Fibroblast of lung (primary cell): ENCODE data around the gene NELFB. TPM values are rescaled to one million over a fixed set of nuclear protein-coding genes. Genes with fewer than 3 reads are reported as not detected.

Experiments
- DNase-seq, 2 donors: peaks; one replicate each; pipeline versions ENCODE4 v3.0.0 to v3.0.0-alpha.2; 2010; ENCODE audit warnings: low read depth in 2 of 2
- H2AFZ ChIP-seq: 2 replicates; pipeline ENCODE4 v1.5.1; 2012; ENCODE audit warnings: low read length, control low read depth, inconsistent platforms
- H3K27ac ChIP-seq: 2 replicates; pipeline ENCODE4 v1.5.1; 2011; ENCODE audit warnings: low read length, control low read depth; ENCODE audit not compliant: insufficient read depth
- H3K27me3 ChIP-seq: 2 replicates; pipeline ENCODE4 v1.5.1; 2011; ENCODE audit warnings: mild to moderate bottlenecking, low read length; ENCODE audit not compliant: control insufficient read depth, insufficient read depth
- H3K36me3 ChIP-seq: 2 replicates; pipeline ENCODE4 v1.5.1; 2011; ENCODE audit warnings: low read length; ENCODE audit not compliant: control insufficient read depth, insufficient read depth
- H3K4me1 ChIP-seq: 2 replicates; pipeline ENCODE4 v1.5.1; 2011; ENCODE audit warnings: low read length; ENCODE audit not compliant: control insufficient read depth, insufficient read depth; ENCODE audit errors: extremely low read depth
- H3K4me2 ChIP-seq: 2 replicates; pipeline ENCODE4 v1.5.1; 2011; ENCODE audit warnings: low read length, control low read depth; ENCODE audit not compliant: insufficient read depth; ENCODE audit errors: extremely low read depth
- H3K4me3 ChIP-seq, 4 experiments: fragments of 200-600 bp in 1 of 4; sonication (generic) in 1 of 4; replicated peaks in 1 of 4; 2 replicates each; pipeline ENCODE4 v1.5.1; 2011 to 2016; ENCODE audit warnings: low read length in 4 of 4, low read depth in 3 of 4, mild to moderate bottlenecking in 3 of 4, control low read depth in 2 of 4, inconsistent platforms in 1 of 4, mixed read lengths in 1 of 4; ENCODE audit not compliant: insufficient read depth in 1 of 4; ENCODE audit errors: control extremely low read depth in 1 of 4
- H3K79me2 ChIP-seq: 2 replicates; pipeline ENCODE4 v1.5.1; 2012; ENCODE audit warnings: mild to moderate bottlenecking, low read length, inconsistent platforms; ENCODE audit not compliant: control insufficient read depth, insufficient read depth
- H3K9ac ChIP-seq: 2 replicates; pipeline ENCODE4 v1.5.1; 2011; ENCODE audit warnings: mild to moderate bottlenecking, low read length, control low read depth; ENCODE audit not compliant: insufficient read depth
- H3K9me3 ChIP-seq: 2 replicates; pipeline ENCODE4 v1.5.1; 2012; ENCODE audit warnings: low read depth, low read length; ENCODE audit not compliant: control insufficient read depth, insufficient read depth
- H4K20me1 ChIP-seq: 2 replicates; pipeline ENCODE4 v1.5.1; 2011; ENCODE audit warnings: low read length; ENCODE audit not compliant: control insufficient read depth, insufficient read depth; ENCODE audit errors: extremely low read depth
- EZH2 ChIP-seq: IDR thresholded peaks from 2 replicates; pipeline ENCODE4 v1.5.1; 2012; ENCODE audit warnings: low read length, control low read depth, mild to moderate bottlenecking; ENCODE audit errors: missing control alignments
- polyA plus RNA-seq, 2 donors: library from polyadenylated mRNA; depleted of rRNA in 1 of 2; stranded (reverse) in 1 of 2; unstranded in 1 of 2; fragments of >200 nt; gene quantifications; 2 replicates each; pipeline ENCODE4 v1.2.1, GENCODE V29; 2011 to 2012; ENCODE audit warnings: missing spikeins in 1 of 2
- total RNA-seq: library from RNA; depleted of rRNA; stranded (reverse); fragments of >200 nt; gene quantifications from 2 replicates; pipeline ENCODE4 v1.2.1, GENCODE V29; 2014
- TF ChIP-seq, protein P1 (sequence below), 2 donors: IDR thresholded peaks in 1 of 2; conservative IDR thresholded peaks in 1 of 2; 1 replicate in 1 of 2; 2 replicates in 1 of 2; pipeline ENCODE4 v1.5.1; 2011 to 2012; ENCODE audit warnings: low read length in 2 of 2, control low read depth in 1 of 2, inconsistent platforms in 1 of 2, low read depth in 1 of 2, mild to moderate bottlenecking in 1 of 2

NELFB gene
- total and polyA plus RNA-seq, 2 donors (not counting 1 experiment from before 2014, with no cell fraction given) = 23.5 to 50.0 TPM

DNA sequence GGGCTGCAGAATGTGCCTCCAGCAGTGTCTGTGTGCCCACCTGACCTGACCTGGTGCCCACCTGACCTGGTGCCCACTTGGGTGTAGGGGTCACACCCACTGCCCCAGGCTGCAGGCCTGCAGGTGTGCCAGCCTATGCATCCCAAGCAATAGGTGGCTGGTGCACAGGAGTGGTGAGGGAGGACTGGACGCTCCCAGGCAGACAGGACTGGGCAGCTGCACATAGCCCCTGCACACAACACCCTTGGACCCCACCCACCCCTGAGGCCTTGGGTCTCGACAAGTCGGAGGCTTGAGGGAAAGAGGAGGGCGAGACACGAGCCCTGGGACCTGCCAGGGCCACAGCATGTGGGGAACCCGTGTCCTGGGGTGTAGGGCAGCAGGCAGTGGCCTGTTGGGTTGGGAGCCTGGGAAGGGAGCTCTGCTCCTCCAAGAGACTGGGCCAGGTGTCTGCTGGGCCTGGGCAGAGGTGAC lies 57.8 kb downstream of the NELFB start:
- Histone ChIP-seq H2AFZ (no peak overlapping the region), H3K9me3 (no peaks in the 10 kb centered on the region), H3K79me2 (no peaks in the 10 kb centered on the region), H3K4me2 (no peak overlapping the region), H3K4me3 (no peak overlapping the region), H3K4me1 (no peaks in the 10 kb centered on the region), H3K36me3 (no peaks in the 10 kb centered on the region), H3K27ac (no peak overlapping the region), H3K9ac (no peak overlapping the region), H4K20me1 (no peaks in the 10 kb centered on the region), H3K27me3 (no peaks in the 10 kb centered on the region)
- TF ChIP-seq EZH2 = no peak
- TF ChIP-seq, protein P1, sequence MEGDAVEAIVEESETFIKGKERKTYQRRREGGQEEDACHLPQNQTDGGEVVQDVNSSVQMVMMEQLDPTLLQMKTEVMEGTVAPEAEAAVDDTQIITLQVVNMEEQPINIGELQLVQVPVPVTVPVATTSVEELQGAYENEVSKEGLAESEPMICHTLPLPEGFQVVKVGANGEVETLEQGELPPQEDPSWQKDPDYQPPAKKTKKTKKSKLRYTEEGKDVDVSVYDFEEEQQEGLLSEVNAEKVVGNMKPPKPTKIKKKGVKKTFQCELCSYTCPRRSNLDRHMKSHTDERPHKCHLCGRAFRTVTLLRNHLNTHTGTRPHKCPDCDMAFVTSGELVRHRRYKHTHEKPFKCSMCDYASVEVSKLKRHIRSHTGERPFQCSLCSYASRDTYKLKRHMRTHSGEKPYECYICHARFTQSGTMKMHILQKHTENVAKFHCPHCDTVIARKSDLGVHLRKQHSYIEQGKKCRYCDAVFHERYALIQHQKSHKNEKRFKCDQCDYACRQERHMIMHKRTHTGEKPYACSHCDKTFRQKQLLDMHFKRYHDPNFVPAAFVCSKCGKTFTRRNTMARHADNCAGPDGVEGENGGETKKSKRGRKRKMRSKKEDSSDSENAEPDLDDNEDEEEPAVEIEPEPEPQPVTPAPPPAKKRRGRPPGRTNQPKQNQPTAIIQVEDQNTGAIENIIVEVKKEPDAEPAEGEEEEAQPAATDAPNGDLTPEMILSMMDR (conservative IDR thresholded peaks at IDR 0.05 in 1 of 2, IDR thresholded peaks at IDR 0.05 in 1 of 2; ENCODE audit: low read depth in 1 of 2, low read length in 2 of 2) = no peak
- no peak for DNase-seq

DNA sequence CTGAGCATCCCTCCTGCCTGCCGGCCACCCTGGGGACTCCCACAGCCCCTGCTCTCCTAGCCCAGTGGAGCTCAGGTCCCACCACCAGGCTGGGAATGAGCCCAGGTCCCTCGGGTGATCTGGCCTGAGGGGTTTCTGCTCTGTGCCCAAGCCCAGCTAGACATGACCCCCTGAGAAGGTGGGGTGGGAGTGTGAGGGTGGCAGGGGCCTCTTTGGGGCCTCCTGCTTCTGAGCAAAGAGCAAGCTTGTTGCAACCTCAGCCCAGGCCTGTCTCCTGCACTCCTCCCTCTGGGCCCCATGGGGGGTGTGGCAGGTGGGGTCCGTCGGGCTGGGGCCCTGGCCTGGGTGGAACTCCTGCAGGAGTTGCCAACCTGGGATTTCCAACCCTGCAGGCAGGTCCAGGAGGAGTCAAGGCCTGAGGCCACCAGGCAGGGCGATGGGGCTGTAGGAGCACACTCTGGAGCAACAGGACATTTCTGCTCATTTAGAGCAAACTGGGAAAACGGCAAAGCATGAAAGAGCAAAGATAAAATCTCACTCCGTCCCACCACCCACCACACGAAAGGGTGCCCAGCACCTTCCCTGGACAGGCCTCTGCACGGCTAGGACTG lies 58.3 kb downstream of the NELFB start:
- DNase-seq = no peak
- no peaks in the 10 kb centered on the region for H3K79me2 ChIP-seq
- TF ChIP-seq EZH2 = no peak
- H3K4me3 ChIP-seq = no peak overlapping the region
- H3K4me2 ChIP-seq = no peak overlapping the region
- H3K27me3 ChIP-seq = no peaks in the 10 kb centered on the region
- H4K20me1 ChIP-seq = no peaks in the 10 kb centered on the region
- H2AFZ ChIP-seq = no peak overlapping the region
- H3K9me3 ChIP-seq = no peaks in the 10 kb centered on the region
- no peak overlapping the region for H3K27ac ChIP-seq
- H3K9ac ChIP-seq = no peak overlapping the region
- no peaks in the 10 kb centered on the region for H3K4me1 ChIP-seq
- H3K36me3 ChIP-seq = no peaks in the 10 kb centered on the region

DNA sequence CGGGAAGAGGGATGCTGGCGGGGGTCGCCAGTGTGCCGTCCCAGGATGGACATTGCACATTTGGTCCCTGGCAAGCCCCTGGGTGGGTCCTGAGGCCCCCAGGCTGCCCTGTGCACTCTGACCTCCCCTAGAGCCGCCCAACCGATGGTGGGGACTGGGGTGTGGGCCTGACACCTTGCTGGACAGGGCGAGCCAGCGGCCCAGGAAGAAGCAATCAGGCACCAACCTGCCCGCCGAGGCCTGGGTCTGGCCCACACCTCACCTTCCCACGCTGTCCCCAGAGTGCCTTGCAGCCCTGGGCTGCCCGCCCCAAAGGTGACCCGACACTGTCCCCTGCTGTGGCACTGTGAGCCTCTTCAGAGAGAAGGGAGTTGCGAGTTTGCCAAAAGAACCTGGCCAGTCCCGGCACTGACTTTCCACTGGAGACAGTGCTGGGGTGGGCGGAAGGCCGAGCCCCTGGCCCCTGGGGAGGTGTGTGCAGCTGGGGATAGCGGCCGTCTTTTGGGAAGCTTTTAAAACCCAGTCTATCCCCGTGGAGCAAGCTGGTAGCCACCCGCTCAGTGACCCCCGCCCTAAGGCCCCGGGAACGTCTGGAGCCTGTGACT lies 58.9 kb downstream of the NELFB start:
- Histone ChIP-seq H4K20me1 (no peaks in the 10 kb centered on the region), H3K27ac (no peak overlapping the region), H3K9ac (no peak overlapping the region), H2AFZ (no peak overlapping the region), H3K9me3 (no peaks in the 10 kb centered on the region), H3K4me3 (no peak overlapping the region), H3K4me2 (no peak overlapping the region), H3K36me3 (no peaks in the 10 kb centered on the region), H3K4me1 (no peaks in the 10 kb centered on the region), H3K79me2 (no peaks in the 10 kb centered on the region), H3K27me3 (no peaks in the 10 kb centered on the region)
- TF ChIP-seq, protein P1 (conservative IDR thresholded peaks at IDR 0.05 in 1 of 2, IDR thresholded peaks at IDR 0.05 in 1 of 2; ENCODE audit: low read depth in 1 of 2, low read length in 2 of 2) = no peak
- TF ChIP-seq EZH2 = no peak
- no peak for DNase-seq
